GM19452 (cell line): ENCODE measurements around the gene C12orf50.
"Not testable (repeated sequence)": the region's sequence is repeated elsewhere in the genome, so short reads cannot be mapped to it uniquely, and the experiment has no call there.

ENCODE experiments used
- ATAC-seq: cut with Tn5 transposase; IDR thresholded peaks from one replicate; pipeline ENCODE4 v1.9.1; 2021; ENCODE audit not compliant: unreplicated experiment

Gene C12orf50

GRCh38 chr12:88029093-88029665 is at the start of gene C12orf50:
Gene C12orf50, minus strand, starts transcription at chr12:88029401. Its CDS starts 2,439 bp downstream, at chr12:88026962.
- ATAC-seq = no peak

- ATAC-seq = no peak
Observed at GRCh38 chr12:88067301-88067700, 38.1 kb upstream of the C12orf50 start.

GRCh38 chr12:88063375-88063774 is 34.2 kb upstream of the C12orf50 start:
- peak; percentile 72 for ATAC-seq

- peak; percentile 66 for ATAC-seq
Observed at GRCh38 chr12:88062474-88062873, 33.3 kb upstream of the C12orf50 start.

- ATAC-seq = no peak
Observed at GRCh38 chr12:88058719-88059077, 29.5 kb upstream of the C12orf50 start.

DNA sequence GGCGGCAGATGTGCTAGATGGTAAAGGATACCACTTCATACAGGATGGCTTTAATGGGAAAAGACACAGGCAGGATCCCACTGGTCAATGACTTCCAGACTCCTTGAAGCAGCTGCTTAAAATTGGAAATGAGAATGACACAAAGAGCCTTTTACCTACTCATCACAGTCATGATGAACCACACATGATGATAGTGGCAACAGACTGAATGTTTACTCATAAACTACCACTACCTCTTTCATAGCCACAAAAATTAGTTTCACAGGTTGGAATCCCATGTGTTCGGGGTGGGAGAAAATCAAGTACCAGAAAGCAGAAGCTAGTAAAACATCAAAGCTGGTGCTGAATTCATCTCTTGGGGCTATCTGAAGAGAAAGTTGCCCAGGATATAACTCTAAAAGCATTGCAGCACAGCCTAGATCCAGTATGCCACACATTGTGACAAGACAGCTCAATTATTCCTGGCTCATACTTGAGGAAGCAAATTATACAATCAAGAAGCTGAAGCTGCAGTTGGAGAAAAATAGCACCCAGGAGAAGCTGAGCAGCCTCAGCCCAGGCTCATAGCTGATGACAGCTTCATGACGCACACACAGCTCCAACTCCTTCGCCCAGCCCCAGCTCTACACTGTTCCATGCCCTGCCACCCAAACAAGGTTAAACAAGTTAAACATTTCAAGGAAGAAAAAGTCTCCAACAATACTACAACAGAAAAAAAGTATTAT is 29.0 kb upstream of the C12orf50 start:
- no peak for ATAC-seq

DNA sequence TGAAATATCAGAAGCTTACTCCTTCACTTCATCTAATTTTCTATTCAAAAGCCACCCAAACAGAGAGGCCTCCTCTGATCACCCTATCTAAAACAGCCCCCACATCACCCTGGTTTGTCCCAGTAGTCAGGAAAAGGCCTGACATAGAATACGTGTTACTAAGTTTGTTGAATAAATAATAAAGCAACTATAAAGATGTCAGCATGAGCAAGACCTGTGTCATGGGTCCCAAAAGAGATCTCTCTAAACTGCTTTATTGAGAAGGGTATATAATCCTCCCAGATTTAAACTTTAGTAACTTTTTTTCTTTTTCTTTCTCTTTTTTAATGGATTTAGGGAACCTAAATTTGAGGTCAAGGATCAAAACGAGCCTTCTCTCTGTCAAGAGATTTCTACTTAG is 27.4 kb upstream of the C12orf50 start:
- no peak for ATAC-seq

DNA sequence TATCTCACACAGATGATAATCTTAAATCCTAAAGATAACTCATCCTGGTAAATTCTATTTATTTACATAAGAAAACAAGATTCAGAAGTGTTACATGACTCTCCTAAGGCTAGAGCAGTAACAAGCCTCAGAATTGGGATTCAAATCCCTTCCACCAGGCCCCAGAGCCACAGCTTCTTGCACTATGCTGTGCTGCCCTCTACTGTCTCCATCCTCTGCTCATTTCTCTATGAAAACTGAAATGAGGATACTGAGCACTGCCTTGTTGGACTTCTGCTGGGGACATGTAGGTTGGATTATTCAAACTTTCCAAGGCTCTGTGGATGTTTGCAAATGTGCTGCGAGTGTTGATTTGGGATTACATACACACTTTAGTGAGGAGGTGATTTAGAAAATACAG is 23.5 kb upstream of the C12orf50 start:
- no peak for ATAC-seq

DNA sequence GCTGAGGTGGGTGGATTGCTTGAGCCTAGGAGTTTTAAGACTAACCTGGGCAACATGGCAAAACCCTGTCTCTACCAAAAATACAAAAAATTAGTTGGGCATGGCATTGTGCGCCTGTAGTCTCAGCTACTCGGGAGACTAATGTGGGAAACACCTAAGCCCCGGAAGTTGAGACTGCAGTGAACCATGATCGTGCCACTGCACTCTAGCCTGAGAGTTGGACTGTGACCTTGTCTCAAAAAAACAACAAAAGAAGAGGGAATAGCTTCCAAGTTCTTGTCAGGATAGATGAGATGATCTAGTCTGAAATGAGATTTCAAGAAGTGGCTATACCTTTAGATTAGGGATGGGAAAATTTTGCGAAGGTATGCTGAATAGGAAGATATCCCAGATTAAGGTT is 14.8 kb upstream of the C12orf50 start:
- no peak for ATAC-seq

DNA sequence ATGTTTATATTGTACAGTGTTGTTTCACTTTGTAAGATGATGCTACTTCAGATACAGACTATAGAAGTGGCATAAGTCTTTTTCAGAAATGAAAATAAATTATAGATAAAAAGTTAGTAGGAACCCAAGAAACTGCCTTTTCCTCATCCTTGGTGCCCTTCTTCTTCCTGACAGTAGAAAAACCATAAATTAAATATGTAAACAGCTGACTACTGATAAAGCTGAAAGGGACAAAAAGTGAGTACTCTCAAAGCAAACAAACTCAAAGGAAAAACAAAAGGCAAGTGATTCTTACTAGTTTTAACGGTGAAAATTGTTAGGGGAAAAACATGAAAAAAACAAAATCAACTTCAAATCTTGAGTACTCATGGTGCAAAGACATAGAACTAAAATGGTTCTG is 8.6 kb upstream of the C12orf50 start:
- ATAC-seq = no peak

GRCh38 chr12:88036353-88036965 is 7.3 kb upstream of the C12orf50 start:
- no peak for ATAC-seq

GRCh38 chr12:88035907-88036289 is 6.7 kb upstream of the C12orf50 start:
- ATAC-seq = peak; percentile 15

- peak; percentile 99 for ATAC-seq
Observed at GRCh38 chr12:88035271-88035906, 6.2 kb upstream of the C12orf50 start.

GRCh38 chr12:88031161-88031560 is 2.0 kb upstream of the C12orf50 start:
- ATAC-seq = not testable (repeated sequence)

DNA sequence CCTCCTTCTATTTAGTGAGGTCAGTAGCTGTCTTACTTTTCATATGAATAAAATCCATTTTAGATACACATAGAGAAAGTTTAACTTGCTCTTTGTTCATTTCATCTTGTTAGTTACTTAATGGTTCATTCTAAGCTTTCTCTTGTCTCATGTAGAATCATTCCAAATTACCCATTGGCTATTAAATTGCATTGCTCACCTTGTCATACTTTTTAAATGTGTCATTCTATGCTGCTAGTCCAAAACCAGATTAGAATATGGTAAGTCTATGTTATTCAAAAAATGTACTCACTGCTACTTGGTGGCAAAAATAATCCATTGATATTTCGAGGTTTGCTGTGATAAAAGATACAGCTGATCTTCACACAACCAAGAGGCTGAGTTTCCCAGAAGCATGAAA is 3.0 kb downstream of the C12orf50 start:
- ATAC-seq = no peak

- no peak for ATAC-seq
Observed at GRCh38 chr12:88017964-88018363, 11.2 kb downstream of the C12orf50 start.

GRCh38 chr12:88015825-88016224 is 13.4 kb downstream of the C12orf50 start:
- ATAC-seq = no peak

- no peak for ATAC-seq
Observed at GRCh38 chr12:88011755-88012154, 17.4 kb downstream of the C12orf50 start.

DNA sequence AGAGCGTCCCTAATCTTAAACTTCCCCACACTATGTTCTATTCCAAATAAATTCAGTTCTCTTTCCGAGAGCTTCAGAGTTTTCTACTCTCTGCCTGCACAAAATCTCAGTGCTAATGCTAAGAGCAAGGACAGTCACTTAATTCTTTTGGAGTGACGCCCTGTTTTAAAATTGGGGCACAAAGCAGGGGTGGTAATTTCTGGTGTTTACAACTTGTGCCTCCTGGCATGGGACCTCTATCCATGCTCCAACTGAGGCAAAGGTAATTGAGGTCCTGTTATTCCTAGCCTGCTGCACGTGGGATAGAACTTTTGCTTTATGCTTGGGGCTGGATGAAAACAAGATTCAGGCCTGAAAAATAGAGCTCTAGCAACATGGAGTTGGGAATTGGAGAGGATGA is 22.9 kb downstream of the C12orf50 start:
- ATAC-seq = no peak

- ATAC-seq = no peak
Observed at GRCh38 chr12:88001327-88001726, 27.9 kb downstream of the C12orf50 start.

DNA sequence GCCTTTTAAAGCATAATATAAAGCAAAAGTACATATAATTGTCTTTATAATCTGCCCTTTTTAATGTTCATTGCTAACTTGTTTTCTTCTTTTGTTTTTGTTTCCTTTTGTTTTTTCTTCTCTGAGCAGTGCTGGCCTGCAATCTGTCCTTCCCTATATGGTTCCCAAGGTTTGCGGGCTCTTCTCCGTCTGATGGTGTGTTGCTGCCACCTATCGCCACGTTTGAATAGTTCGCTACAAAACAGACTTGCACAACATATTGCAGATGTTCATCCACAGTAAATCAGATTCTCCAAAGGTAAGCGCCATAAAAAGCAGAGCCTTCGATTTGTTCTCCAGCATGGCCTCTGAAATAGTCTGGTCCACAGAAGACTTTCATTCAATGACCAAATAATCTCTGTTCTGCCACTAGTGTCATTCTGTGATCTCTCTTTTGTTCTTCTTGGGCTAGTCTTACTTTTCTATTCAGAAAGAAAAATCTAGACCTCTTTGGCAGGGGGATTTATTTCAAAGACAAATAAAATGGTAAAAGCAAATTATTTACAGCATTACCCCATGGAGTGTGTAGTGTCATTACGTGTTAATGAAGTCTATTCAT is 33.5 kb downstream of the C12orf50 start:
- no peak for ATAC-seq

GRCh38 chr12:87991483-87991882 is 37.7 kb downstream of the C12orf50 start:
- no peak for ATAC-seq
